Tibial artery (tissue), 4 donors: ENCODE data around the gene TSPAN18.

Source experiments
- DNase-seq, 2 donors: peaks; one replicate each; pipeline ENCODE4 v3.0.0-alpha.2; 2019
- H3K27ac ChIP-seq, 2 donors: fragments of 200-600 bp; sonication (generic) in 1 of 2; 1 replicate in 1 of 2; 2 replicates in 1 of 2; pipeline ENCODE4 v1.5.1; 2018 to 2019; ENCODE audit warnings: mild to moderate bottlenecking in 1 of 2
- H3K27me3 ChIP-seq, 2 donors: fragments of 200-600 bp; sonication (generic) in 1 of 2; one replicate each; pipeline versions ENCODE4 v1.5.1 to v1.6.0; 2016 to 2019
- H3K36me3 ChIP-seq, 3 donors: fragments of 200-600 bp; sonication (generic) in 2 of 3; one replicate each; pipeline ENCODE4 v1.5.1; 2016 to 2019; ENCODE audit warnings: mild to moderate bottlenecking in 2 of 3
- H3K4me1 ChIP-seq, 4 donors: fragments of 200-600 bp; sonication (generic) in 2 of 4; 1 replicate in 3 of 4; 2 replicates in 1 of 4; pipeline ENCODE4 v1.5.1; 2016 to 2019
- H3K4me3 ChIP-seq, 2 donors: fragments of 200-600 bp; sonication (generic) in 1 of 2; 1 replicate in 1 of 2; 2 replicates in 1 of 2; pipeline ENCODE4 v1.5.1; 2018 to 2019; ENCODE audit warnings: mild to moderate bottlenecking in 2 of 2
- H3K9me3 ChIP-seq, 3 donors: fragments of 200-600 bp; sonication (generic) in 1 of 3; one replicate each; pipeline ENCODE4 v1.5.1; 2016 to 2019
- CTCF ChIP-seq, 2 experiments: fragments of 200-600 bp in 1 of 2; fragments of 450-650 bp in 1 of 2; IDR thresholded peaks; one replicate each; pipeline ENCODE4 v1.5.1; 2017 to 2019; ENCODE audit warnings: antibody characterized with exemption in 2 of 2, mild to moderate bottlenecking in 1 of 2, moderate library complexity in 1 of 2
- intact Hi-C: fragments of 100-400 bp; cut with DNase I; formaldehyde crosslinking; loops from one replicate; pipeline ENCODE4 v1.15.0; 2023; ENCODE audit warnings: low total_unique reads

TSPAN18 gene

DNA sequence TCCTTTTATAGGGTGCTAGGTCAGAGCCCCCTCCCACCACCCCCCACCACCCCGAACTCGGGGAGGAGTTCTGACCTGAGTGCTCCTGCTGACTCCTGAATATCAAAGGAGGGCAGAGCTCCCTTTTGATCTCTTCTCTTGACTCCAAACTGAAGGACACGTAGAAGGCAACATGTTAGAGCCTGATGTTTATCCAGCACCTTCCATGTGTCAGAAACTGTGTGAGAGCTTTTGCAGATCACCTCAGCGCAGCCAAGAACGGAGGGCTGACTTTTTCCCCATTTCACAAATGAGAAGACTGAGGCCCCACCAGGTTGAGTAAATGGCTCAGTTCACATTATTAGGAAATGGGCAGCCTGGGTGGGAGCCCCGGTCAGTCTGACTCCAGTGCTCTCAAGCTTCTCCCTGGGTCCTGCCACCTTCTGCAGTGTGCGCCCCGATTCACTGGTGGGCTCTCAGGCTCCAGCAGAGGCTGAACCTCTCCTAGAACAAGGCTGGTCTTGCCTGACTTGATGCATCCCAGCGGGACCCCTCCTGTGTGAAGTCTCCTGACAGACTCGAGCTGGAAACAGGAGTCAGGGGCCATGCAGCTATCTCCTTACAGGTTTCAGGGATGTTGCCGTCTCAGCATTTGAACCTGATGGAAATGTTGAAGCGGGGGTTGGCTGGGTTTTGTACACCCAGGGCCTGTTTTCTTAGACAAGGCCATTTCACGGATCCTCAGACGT is 98.5 kb downstream of the TSPAN18 start:
- intact Hi-C loops: no loop called here
- H3K9me3 ChIP-seq: no peaks in the 10 kb centered on the region
- no peaks in the 10 kb centered on the region for H3K4me1 ChIP-seq
- H3K27ac ChIP-seq: no peak overlapping the region
- no peak for TF ChIP-seq CTCF (IDR thresholded peaks at IDR 0.05)
- H3K4me3 ChIP-seq: no peak overlapping the region
- no peak for DNase-seq
- no peaks in the 10 kb centered on the region for H3K36me3 ChIP-seq
- no peaks in the 10 kb centered on the region for H3K27me3 ChIP-seq

DNA sequence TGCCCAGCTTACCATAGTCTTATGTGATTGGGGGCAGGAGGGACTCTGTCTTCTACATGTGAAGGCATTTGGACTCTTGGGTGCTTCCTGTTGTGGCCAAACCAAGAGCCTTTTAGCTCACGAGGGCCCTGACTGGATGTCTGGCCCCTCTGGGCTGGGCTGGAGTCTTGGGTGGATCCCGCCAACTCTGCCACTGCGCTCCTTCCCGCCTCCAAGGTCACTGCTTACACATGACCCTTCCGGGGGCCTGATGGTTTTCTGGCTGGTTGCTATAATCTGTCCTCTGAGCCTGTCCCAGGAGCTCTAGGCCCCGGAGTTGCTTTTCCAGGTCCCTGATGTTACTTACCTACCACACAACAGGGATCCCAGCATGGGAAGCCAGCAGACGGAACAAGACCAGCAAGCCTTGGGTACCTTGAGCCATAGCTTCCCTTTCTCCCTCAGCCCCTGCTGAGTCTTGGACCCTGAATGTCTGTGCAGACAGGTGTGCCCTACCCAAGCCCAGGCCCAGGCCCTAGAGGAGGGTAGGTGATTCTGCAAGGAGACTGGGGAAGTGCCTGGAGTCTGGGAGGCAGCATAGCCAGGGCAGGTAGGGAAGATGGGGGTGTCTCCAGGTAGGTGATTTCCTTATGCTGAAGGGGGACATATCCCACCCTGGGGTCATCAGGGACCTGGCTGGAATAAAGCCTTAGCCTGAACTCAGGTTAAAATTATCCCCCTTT is 100.3 kb downstream of the TSPAN18 start:
- no peak overlapping the region for H3K27ac ChIP-seq
- no peak for TF ChIP-seq CTCF (IDR thresholded peaks at IDR 0.05)
- no peaks in the 10 kb centered on the region for H3K36me3 ChIP-seq
- H3K4me3 ChIP-seq: no peak overlapping the region
- H3K9me3 ChIP-seq: no peaks in the 10 kb centered on the region
- no peak for DNase-seq
- H3K4me1 ChIP-seq: no peaks in the 10 kb centered on the region
- intact Hi-C loops: no loop called here
- H3K27me3 ChIP-seq: no peaks in the 10 kb centered on the region

GRCh38 chr11:44828296-44828695 is 101.5 kb downstream of the TSPAN18 start:
- intact Hi-C loops: no loop called here
- H3K27me3 ChIP-seq: no peaks in the 10 kb centered on the region
- no peak for TF ChIP-seq CTCF (IDR thresholded peaks at IDR 0.05)
- no peak for DNase-seq
- H3K4me1 ChIP-seq: no peaks in the 10 kb centered on the region
- H3K27ac ChIP-seq: no peak overlapping the region
- H3K9me3 ChIP-seq: no peaks in the 10 kb centered on the region
- H3K4me3 ChIP-seq: no peak overlapping the region
- H3K36me3 ChIP-seq: no peaks in the 10 kb centered on the region

DNA sequence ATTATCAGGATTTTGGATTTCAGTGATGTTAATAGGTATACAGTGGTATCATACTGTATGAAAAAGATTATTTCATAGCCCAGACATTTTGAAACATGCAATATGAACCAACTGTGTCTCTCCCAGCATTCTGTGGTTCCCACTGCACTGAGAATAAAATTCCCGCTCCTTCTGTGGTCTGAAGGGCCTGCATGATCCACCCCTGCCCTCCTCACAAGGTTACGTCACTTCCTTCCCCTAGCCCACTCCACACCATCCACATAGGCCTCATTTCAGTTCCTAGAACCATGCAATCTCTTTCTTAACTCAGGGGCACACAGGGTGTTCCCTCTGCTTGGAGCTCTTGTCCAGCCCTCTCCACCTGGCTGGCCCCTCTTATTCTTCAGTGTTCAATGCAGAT is 103.1 kb downstream of the TSPAN18 start:
- no peak for DNase-seq
- intact Hi-C loops: no loop called here
- no peaks in the 10 kb centered on the region for H3K9me3 ChIP-seq
- H3K36me3 ChIP-seq: no peaks in the 10 kb centered on the region
- H3K4me3 ChIP-seq: no peak overlapping the region
- H3K27me3 ChIP-seq: no peaks in the 10 kb centered on the region
- no peak overlapping the region for H3K27ac ChIP-seq
- TF ChIP-seq CTCF (IDR thresholded peaks at IDR 0.05): no peak
- H3K4me1 ChIP-seq: peaks cover 0 to 8% (median 5%) of the 10 kb centered on the region in 4 donors

DNA sequence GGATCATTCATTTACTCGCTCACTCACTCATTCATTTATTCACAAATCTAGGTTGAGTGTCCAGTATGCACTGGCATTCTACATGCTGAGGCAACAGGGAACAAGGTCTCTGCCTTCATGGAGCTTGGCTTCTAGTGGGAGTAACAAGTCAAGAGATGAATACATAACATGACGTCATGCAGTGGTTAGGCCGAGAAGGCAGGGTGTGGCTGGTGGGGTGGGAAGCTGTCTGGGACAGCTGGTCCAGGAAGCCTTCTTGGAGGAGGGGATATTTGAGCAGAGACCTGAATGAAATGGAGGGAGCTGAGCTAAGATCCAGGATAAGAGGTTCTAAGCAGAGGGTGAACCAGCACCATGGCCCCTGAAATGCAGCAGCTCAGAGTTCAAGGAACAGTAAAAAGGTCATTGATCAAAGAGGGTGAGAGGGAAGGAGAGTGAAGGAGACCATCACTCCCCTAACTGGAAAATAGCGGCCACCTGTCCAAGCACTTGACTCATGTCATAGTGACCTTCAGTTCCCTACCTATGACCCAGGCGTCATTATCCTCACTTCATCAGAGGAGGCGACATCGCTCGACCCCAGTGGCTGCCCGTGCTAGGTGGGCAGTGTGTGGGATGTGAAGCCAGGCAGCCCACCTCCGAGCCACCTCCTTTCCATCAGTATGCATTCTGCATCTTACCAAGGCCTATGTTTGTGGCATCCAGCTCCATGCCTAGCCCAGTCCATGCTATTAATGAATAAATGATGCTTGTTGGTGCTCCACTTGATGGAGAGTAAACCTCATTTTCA is 105.0 kb downstream of the TSPAN18 start:
- intact Hi-C loops: no loop called here
- Histone ChIP-seq H3K27me3 (no peaks in the 10 kb centered on the region), H3K4me1 (peaks cover 0 to 10% (median 7%) of the 10 kb centered on the region in 4 donors), H3K9me3 (no peaks in the 10 kb centered on the region), H3K27ac (no peak overlapping the region), H3K36me3 (no peaks in the 10 kb centered on the region), H3K4me3 (no peak overlapping the region)
- TF ChIP-seq CTCF (IDR thresholded peaks at IDR 0.05): no peak
- no peak for DNase-seq
